Measurements from ENCODE around the gene SH2D3A. TPM values are rescaled to one million over a fixed set of nuclear protein-coding genes. Genes with fewer than 3 reads are reported as not detected.

SH2D3A gene
- total and polyA plus RNA-seq, 2 experiments from 2014 or later: 20.7 to 38.4 TPM

DNA sequence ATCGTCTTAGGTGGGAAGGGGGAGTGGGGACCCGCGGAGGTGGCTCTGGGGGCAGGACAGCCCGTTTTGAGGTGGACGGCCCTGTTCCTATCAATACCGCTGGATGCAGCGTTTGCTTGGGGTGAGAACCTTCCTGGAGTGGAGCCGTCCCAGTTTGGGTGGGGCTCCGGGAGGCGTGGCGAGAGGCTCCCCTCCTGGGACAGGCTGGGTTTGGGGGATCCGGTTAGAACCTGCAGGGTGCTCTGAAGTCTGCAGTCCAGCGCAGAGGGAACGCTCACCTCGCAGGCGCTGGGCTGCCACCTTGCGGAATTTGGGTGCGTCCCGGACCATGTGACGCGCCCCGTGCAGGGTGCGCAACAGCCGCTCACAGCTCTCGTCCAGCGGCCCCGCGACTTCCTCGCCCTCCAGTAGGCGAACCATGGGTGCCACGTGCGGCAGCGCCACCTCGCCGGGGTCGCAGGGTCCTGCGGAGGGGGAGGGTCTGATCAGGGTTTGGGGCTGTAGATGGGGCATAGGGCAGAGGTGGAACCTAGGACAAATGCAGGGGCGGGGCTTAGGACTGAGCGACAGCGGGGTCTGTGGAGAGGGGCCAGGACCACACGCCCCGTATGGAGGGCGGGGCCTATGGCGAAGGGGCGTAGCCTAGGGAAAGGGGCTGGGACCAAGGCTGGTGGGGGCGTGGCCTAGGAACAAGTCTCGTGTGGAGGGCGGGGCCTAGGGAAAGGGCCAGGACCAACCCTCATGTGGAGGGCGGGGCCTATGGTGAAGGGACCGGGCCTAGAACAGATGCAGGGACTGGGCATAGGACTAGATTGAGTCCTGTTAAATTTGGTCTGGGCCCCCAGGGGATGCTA, 13.8 kb downstream of the SH2D3A start:
- peaks cover 29% of the 10 kb centered on the region for H3K36me3 ChIP-seq (ENCODE audit: insufficient read depth)
- peak overlapping the region; percentile 96 for H3K27ac ChIP-seq (ENCODE audit: low read depth)
- H3K9me2 ChIP-seq (ENCODE audit: insufficient read depth): no peaks in the 10 kb centered on the region
- Mint-ChIP-seq H3K4me1 (peaks cover 3% of the 10 kb centered on the region; the same call in 1 of the 3 replicates), H3K27ac (peak overlapping the region; percentile 95), H3K4me3 (peak overlapping the region; percentile 80), H3K36me3 (ENCODE audit: low read depth) (peaks cover 51% of the 10 kb centered on the region), H3K9me3 (no peaks in the 10 kb centered on the region; the same call in 2 of the 3 replicates), H3K27me3 (ENCODE audit: insufficient read depth, low read depth, poor library complexity) (peaks cover 26% of the 10 kb centered on the region)
- H3K27me3 ChIP-seq (ENCODE audit: insufficient read depth): no peaks in the 10 kb centered on the region
- H3K4me3 ChIP-seq: peak overlapping the region; percentile 61
- H3K4me1 ChIP-seq (ENCODE audit: insufficient read depth): peaks cover 13% of the 10 kb centered on the region; the same call in 1 of the 2 replicates
- peak overlapping the region; percentile 92 for H3K4me2 ChIP-seq
- TF ChIP-seq, protein P1, sequence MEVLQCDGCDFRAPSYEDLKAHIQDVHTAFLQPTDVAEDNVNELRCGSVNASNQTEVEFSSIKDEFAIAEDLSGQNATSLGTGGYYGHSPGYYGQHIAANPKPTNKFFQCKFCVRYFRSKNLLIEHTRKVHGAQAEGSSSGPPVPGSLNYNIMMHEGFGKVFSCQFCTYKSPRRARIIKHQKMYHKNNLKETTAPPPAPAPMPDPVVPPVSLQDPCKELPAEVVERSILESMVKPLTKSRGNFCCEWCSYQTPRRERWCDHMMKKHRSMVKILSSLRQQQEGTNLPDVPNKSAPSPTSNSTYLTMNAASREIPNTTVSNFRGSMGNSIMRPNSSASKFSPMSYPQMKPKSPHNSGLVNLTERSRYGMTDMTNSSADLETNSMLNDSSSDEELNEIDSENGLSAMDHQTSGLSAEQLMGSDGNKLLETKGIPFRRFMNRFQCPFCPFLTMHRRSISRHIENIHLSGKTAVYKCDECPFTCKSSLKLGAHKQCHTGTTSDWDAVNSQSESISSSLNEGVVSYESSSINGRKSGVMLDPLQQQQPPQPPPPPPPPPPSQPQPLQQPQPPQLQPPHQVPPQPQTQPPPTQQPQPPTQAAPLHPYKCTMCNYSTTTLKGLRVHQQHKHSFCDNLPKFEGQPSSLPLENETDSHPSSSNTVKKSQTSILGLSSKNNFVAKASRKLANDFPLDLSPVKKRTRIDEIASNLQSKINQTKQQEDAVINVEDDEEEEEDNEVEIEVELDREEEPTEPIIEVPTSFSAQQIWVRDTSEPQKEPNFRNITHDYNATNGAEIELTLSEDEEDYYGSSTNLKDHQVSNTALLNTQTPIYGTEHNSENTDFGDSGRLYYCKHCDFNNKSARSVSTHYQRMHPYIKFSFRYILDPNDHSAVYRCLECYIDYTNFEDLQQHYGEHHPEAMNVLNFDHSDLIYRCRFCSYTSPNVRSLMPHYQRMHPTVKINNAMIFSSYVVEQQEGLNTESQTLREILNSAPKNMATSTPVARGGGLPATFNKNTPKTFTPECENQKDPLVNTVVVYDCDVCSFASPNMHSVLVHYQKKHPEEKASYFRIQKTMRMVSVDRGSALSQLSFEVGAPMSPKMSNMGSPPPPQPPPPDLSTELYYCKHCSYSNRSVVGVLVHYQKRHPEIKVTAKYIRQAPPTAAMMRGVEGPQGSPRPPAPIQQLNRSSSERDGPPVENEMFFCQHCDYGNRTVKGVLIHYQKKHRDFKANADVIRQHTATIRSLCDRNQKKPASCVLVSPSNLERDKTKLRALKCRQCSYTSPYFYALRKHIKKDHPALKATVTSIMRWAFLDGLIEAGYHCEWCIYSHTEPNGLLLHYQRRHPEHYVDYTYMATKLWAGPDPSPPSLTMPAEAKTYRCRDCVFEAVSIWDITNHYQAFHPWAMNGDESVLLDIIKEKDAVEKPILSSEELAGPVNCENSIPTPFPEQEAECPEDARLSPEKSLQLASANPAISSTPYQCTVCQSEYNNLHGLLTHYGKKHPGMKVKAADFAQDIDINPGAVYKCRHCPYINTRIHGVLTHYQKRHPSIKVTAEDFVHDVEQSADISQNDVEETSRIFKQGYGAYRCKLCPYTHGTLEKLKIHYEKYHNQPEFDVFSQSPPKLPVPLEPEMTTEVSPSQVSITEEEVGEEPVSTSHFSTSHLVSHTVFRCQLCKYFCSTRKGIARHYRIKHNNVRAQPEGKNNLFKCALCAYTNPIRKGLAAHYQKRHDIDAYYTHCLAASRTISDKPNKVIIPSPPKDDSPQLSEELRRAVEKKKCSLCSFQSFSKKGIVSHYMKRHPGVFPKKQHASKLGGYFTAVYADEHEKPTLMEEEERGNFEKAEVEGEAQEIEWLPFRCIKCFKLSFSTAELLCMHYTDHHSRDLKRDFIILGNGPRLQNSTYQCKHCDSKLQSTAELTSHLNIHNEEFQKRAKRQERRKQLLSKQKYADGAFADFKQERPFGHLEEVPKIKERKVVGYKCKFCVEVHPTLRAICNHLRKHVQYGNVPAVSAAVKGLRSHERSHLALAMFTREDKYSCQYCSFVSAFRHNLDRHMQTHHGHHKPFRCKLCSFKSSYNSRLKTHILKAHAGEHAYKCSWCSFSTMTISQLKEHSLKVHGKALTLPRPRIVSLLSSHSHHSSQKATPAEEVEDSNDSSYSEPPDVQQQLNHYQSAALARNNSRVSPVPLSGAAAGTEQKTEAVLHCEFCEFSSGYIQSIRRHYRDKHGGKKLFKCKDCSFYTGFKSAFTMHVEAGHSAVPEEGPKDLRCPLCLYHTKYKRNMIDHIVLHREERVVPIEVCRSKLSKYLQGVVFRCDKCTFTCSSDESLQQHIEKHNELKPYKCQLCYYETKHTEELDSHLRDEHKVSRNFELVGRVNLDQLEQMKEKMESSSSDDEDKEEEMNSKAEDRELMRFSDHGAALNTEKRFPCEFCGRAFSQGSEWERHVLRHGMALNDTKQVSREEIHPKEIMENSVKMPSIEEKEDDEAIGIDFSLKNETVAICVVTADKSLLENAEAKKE (CRISPR knock-in tag; IDR thresholded peaks at IDR 0.05): no peak
- TF ChIP-seq, protein P2, sequence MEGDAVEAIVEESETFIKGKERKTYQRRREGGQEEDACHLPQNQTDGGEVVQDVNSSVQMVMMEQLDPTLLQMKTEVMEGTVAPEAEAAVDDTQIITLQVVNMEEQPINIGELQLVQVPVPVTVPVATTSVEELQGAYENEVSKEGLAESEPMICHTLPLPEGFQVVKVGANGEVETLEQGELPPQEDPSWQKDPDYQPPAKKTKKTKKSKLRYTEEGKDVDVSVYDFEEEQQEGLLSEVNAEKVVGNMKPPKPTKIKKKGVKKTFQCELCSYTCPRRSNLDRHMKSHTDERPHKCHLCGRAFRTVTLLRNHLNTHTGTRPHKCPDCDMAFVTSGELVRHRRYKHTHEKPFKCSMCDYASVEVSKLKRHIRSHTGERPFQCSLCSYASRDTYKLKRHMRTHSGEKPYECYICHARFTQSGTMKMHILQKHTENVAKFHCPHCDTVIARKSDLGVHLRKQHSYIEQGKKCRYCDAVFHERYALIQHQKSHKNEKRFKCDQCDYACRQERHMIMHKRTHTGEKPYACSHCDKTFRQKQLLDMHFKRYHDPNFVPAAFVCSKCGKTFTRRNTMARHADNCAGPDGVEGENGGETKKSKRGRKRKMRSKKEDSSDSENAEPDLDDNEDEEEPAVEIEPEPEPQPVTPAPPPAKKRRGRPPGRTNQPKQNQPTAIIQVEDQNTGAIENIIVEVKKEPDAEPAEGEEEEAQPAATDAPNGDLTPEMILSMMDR (conservative IDR thresholded peaks at IDR 0.05; ENCODE audit: low read depth in 2 of 2): peak; percentile 51 to 53
- peak; percentile 61; the same call in 1 of the 2 replicates for TF ChIP-seq POLR2AphosphoS5 (IDR thresholded peaks at IDR 0.05; ENCODE audit: low read depth)
- DNase-seq (ENCODE audit: low spot score) (peak; percentile 99), ATAC-seq (peak; percentile 81)
- no peak overlapping the region for H2AFZ ChIP-seq
- H4K20me1 ChIP-seq (replicated peaks; ENCODE audit: insufficient read depth): peaks cover 4% of the 10 kb centered on the region
- no peaks in the 10 kb centered on the region for H3K79me2 ChIP-seq (replicated peaks; ENCODE audit: insufficient read depth)
- peaks cover 15% of the 10 kb centered on the region for H3F3A ChIP-seq (replicated peaks; ENCODE audit: low read depth)

All from GM23338 (cell line).